ENCODE results near the gene PCDH12. TPM values are rescaled to one million over a fixed set of nuclear protein-coding genes. Genes with fewer than 3 reads are reported as not detected.
A peak's percentile ranks its signal among the peaks of the same experiment; 100 is the strongest.

Gene PCDH12
- total and polyA plus RNA-seq, 10 donors = 2.1 to 72.0 (median 33.4) TPM

DNA sequence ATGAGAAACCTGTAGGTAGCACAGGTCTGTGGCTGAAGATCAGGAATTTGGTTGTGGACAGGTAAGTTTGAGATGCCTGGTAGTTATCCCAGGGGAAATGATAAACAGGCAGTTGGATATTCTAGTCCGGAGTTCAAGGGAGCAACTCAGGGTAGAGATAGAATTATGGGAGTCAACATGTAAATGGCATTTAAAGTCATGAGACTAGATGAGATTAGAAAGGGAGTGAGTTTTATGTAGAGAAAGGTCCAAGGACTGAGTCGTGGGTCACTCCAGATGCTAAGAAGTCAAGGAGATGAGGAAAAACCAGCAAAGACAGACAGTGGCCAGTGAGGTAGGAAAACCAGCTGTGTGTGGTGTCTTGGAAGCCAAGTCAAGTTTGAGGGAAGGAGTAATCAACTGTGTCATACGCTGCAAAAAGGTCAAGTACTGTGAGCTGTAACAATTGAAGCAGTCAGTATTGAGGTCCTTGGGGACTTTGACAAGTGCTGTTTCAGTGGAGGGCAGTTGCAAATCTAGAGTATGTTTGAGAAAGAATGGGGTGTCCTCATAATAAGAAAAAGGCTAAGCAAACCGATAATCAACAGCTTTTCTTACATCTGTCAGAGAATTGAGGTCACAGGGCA lies 36.6 kb upstream of the PCDH12 start:
- TF ChIP-seq POLR2AphosphoS5 (IDR thresholded peaks at IDR 0.05) = no peak
- TF ChIP-seq, protein P1, sequence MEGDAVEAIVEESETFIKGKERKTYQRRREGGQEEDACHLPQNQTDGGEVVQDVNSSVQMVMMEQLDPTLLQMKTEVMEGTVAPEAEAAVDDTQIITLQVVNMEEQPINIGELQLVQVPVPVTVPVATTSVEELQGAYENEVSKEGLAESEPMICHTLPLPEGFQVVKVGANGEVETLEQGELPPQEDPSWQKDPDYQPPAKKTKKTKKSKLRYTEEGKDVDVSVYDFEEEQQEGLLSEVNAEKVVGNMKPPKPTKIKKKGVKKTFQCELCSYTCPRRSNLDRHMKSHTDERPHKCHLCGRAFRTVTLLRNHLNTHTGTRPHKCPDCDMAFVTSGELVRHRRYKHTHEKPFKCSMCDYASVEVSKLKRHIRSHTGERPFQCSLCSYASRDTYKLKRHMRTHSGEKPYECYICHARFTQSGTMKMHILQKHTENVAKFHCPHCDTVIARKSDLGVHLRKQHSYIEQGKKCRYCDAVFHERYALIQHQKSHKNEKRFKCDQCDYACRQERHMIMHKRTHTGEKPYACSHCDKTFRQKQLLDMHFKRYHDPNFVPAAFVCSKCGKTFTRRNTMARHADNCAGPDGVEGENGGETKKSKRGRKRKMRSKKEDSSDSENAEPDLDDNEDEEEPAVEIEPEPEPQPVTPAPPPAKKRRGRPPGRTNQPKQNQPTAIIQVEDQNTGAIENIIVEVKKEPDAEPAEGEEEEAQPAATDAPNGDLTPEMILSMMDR (IDR thresholded peaks at IDR 0.05 in 8 of 11, conservative IDR thresholded peaks at IDR 0.05 in 3 of 11) = no peak
- no peak for TF ChIP-seq POLR2A (IDR thresholded peaks at IDR 0.05)
- intact Hi-C loops (cut with DNase I; ENCODE audit: low total_unique reads) = loop anchor here (10.0 kb wide), 1 partner anchor 710 kb away; no protein-coding TSS in a partner anchor
- H3K27me3 ChIP-seq (replicated peaks in 1 of 7) = no peaks in the 10 kb centered on the region
- H3K36me3 ChIP-seq = peaks cover 0 to 87% (median 27%) of the 10 kb centered on the region in 6 donors
- no peak for DNase-seq
- WGBS, 5 donors = 62 to 81% (median 68%) methylated on average over 4 of the region's 4 CpGs
- H3K9me3 ChIP-seq = no peaks in the 10 kb centered on the region
- H3K4me1 ChIP-seq = peaks cover 0 to 9% (median 0%) of the 10 kb centered on the region in 6 donors
- H3K27ac ChIP-seq = no peak overlapping the region
- H3K4me3 ChIP-seq = no peak overlapping the region

DNA sequence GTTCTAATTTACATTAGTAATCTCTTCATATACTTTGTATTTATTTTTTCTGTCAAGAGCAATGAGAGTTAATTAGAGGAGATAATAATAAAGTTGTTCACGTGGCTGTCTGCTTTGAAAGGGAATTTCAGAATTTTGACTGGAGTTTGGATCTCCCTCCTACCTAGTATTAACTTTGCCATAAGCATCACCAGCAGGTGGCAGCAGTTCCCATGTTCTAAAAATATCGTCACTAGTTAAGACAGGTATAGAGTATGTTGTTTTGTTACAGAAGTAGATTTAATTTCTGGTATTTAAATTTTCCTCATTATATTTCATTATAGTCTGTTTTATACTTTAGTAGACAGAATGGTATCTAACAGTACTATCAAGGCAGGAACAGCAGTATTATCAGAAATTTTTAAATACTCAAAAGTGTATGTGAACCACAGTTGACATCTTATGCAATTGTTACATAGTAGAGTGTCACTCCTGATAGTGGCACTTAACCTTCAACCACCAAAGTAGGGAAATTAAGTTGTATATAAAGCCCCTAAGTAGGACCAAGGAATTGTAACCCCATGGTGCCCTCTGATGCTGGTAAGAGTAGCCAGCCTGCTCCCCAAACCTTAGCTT lies 34.5 kb upstream of the PCDH12 start:
- H3K36me3 ChIP-seq = peaks cover 0 to 87% (median 39%) of the 10 kb centered on the region in 6 donors
- DNase-seq = no peak
- H3K9me3 ChIP-seq = no peaks in the 10 kb centered on the region
- 11 to 27% (median 15%) methylated on average over 2 of the region's 2 CpGs for WGBS, 5 donors
- no peak overlapping the region for H3K27ac ChIP-seq
- H3K27me3 ChIP-seq (replicated peaks in 1 of 7) = no peaks in the 10 kb centered on the region
- H3K4me3 ChIP-seq = no peak overlapping the region
- intact Hi-C loops (cut with DNase I; ENCODE audit: low total_unique reads) = loop anchor here (10.0 kb wide), 1 partner anchor 712 kb away; no protein-coding TSS in a partner anchor
- TF ChIP-seq, protein P1 (IDR thresholded peaks at IDR 0.05 in 8 of 11, conservative IDR thresholded peaks at IDR 0.05 in 3 of 11) = peak; percentile 55 to 85 (median 74)
- no peak for TF ChIP-seq POLR2AphosphoS5 (IDR thresholded peaks at IDR 0.05)
- peaks cover 0 to 9% (median 0%) of the 10 kb centered on the region in 6 donors for H3K4me1 ChIP-seq

DNA sequence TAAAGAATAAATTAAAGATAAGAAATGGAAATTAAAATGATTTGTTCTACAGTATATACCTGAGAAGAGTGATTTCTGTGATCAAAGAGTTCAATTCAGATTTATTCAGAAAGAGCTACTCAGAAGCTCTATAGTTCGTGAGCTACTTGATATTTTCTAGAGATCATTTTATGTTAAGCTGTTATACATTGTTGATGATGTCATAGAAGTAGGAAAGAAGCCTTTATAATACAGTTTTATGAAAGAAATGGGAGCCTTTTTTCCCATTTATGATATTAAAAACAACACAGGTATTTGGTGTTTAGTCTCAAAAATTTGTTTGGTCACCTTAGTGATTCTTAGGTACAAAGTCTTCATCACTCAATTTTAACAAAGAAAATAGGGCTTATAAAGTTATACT lies 31.7 kb upstream of the PCDH12 start:
- TF ChIP-seq POLR2A (IDR thresholded peaks at IDR 0.05) (no peak), POLR2AphosphoS5 (IDR thresholded peaks at IDR 0.05) (no peak)
- TF ChIP-seq, protein P1 (IDR thresholded peaks at IDR 0.05 in 8 of 11, conservative IDR thresholded peaks at IDR 0.05 in 3 of 11) = no peak
- peaks cover 0 to 9% (median 0%) of the 10 kb centered on the region in 6 donors for H3K4me1 ChIP-seq
- no peak overlapping the region for H3K27ac ChIP-seq
- H3K9me3 ChIP-seq = no peaks in the 10 kb centered on the region
- intact Hi-C loops (cut with DNase I; ENCODE audit: low total_unique reads) = loop anchor here (10.0 kb wide), 1 partner anchor 715 kb away; no protein-coding TSS in a partner anchor
- H3K4me3 ChIP-seq = no peak overlapping the region
- no peaks in the 10 kb centered on the region for H3K27me3 ChIP-seq (replicated peaks in 1 of 7)
- peaks cover 2 to 96% (median 58%) of the 10 kb centered on the region in 6 donors for H3K36me3 ChIP-seq
- no peak for DNase-seq
- 0 to 32% (median 0%) methylated on average over 1 of the region's 1 CpG for WGBS, 5 donors

DNA sequence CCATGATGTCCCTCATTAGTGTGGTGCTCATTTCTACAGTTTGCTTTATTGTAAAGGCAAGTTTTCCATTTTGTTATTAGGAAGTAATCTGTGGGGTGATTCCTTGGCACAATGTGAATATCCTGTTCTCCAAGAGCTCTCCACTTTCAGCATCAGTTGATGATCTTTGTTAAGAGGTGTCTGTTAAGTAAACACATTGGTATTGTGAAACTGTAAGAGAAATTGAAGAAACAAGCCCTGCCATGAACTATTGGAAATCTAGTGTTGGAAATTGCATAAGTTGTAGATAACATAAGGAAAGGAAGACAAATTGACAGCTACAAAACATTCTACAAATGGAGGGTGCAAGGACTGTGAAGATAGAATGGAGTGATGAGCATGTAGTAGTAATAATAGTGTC lies 28.1 kb upstream of the PCDH12 start:
- Histone ChIP-seq H3K4me1 (no peaks in the 10 kb centered on the region), H3K27ac (no peak overlapping the region), H3K27me3 (replicated peaks in 1 of 7) (no peaks in the 10 kb centered on the region), H3K9me3 (no peaks in the 10 kb centered on the region), H3K4me3 (no peak overlapping the region), H3K36me3 (peaks cover 2 to 99% (median 80%) of the 10 kb centered on the region in 6 donors)
- intact Hi-C loops (cut with DNase I; ENCODE audit: low total_unique reads) = no loop called here
- TF ChIP-seq POLR2A (IDR thresholded peaks at IDR 0.05) = no peak
- TF ChIP-seq, protein P1 (IDR thresholded peaks at IDR 0.05 in 8 of 11, conservative IDR thresholded peaks at IDR 0.05 in 3 of 11) = no peak
- TF ChIP-seq POLR2AphosphoS5 (IDR thresholded peaks at IDR 0.05) = no peak
- no peak for DNase-seq

Data from spleen (tissue), 11 donors.